ENCODE results near the gene RPTOR. TPM values are rescaled to one million over a fixed set of nuclear protein-coding genes. Genes with fewer than 3 reads are reported as not detected.
"Not testable (repeated sequence)": the region's sequence is repeated elsewhere in the genome, so short reads cannot be mapped to it uniquely, and the experiment has no call there.

RPTOR gene
- total RNA-seq, 1 donor from 2014 or later: 19.6 TPM

DNA sequence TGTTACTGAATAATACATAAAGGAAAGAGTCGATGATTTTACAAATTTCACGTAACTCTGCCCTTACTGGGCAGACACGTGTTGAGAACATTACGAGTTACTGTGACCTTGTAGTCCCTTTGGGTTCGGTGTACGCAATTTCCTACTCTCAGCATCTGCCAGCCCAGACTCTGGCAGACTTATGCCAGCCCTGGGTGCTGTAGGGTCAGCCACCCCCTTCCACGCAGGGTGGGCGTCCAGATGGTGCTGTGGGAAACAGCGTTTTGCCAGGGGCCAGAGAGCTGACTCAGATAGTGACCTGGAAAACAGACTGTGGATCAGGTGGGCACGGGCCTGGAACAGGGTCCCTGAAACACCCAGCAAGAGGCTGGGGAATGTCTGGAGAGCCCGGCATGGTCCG, 148.9 kb downstream of the RPTOR start:
- no peak for DNase-seq (ENCODE audit: low read depth, low spot score)

DNA sequence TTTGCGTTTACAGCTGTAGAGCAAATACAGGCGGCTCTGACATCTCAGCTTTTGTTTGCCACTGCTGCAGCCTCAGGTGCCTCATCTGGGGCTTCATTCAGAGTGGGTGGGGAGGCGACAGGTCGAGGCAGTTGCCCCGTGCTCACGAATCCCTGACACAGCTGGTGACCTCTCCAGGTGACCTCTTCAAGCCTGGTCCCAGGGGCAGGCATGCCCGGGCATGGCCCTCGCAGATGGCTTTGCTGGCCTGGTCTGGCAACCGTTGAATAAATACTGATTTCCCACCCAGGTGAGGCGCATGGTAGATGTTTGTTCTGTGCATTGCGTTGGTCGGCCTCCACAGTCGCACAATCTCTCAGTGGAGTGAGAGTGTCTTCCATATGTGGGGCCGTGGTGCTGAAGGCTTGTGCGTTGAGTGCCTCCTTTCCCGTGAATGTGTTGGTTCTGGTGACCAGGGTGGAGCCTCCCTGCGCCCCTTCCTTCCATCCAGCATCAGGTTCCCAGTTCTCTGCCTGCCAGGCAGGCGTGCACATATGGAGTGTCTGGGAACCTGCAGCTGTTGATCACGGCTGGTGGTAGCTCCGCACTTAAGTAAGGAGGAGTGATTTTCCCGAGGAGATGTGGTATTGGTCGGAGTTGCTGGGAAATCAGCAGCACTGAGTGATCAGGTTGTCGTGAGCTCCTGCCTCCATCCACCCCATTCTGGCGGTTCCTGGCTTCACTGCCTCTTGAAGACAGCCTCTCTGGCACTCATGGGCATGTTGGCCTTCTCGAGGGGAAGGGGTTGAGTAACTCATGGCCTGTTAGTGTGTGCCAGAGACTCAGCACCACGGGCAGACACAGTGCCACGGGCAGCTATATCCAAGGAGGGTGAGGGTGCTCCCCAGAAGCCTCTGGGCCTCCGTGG, 149.7 kb downstream of the RPTOR start:
- no peak for DNase-seq (ENCODE audit: low read depth, low spot score)

DNA sequence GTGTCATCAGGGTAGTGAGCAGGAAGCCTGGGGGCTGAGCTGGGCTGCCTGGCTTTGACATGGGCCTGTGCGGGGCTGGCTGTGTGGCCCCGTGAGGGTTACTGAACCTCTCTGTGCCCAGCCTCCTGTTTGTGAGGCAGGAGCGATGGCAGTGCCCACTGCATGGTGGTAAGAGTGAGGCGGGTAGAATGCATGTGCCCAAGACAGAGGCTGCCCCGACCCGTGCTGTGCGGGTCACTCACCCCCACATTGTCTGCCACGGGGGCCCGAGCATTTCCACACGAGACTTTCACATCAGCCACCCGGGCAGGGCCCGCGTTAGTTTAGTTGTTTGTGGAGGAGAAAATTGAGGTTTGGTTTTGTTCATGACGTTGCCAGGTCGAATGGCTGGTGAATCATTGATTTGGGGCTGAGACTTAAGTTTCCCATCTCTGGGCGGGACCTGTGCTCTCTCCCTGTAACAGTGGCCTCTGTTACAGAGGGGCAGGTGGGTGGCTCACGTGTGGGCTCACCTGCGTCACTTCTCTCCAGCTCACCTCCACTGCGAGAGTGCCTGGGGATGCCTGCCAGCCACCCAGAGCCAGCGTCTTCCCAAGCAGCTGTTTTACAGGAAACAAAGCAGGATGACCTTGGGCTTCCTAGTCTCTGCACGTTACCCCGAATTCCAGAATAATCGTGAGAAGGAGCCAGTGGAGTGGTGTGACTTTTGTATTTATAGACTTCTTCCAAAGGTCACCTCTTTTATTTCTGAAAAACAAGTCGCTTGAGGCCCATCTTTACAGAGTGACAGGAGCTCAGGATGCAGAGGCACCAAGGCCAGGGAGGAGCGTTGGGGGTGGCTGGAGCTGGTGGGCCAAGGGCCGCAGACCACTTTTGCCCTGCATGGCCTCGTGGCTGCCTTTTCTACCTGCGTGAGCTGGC, 150.6 kb downstream of the RPTOR start:
- no peak for DNase-seq (ENCODE audit: low read depth, low spot score)

DNA sequence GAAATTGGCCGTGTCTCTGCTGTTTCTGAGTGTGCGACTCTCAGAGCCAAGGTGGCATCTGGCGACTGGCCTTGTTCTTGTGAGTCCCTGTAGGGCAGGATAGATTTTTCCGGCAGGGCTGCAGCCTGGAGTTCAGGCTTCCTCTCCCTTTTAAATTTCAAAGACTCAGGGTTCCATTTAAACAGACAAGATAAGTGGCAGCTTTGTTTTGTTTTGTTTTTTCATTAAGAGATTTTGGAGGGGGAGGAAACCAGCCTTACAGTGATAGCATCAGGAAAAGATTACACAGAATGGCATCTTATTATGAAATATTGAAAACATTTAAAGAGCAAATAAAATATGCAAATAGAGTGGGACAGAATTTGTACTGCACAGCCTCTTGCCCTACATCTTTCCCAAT, 151.3 kb downstream of the RPTOR start:
- DNase-seq (ENCODE audit: low read depth, low spot score): no peak

DNA sequence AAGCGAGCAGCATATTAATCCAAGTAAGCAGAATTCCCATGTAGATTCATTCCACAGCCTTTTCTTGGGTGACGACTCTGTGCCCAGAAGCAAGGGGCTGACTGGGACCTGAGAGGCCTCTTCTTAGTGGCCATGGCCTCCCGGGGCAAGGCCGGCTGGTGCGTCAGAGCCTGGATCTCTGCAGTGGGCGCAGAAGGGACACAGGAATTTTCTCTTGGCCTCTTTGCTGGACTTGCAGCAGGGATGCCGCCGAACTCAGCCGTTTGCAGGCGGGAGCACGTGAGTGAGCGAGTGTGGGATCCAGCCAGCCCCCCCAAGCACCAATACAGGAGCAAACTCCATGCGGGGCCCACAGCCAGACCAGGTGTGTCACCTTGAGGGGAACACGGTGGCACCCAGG, 151.8 kb downstream of the RPTOR start:
- DNase-seq (ENCODE audit: low read depth, low spot score): no peak

DNA sequence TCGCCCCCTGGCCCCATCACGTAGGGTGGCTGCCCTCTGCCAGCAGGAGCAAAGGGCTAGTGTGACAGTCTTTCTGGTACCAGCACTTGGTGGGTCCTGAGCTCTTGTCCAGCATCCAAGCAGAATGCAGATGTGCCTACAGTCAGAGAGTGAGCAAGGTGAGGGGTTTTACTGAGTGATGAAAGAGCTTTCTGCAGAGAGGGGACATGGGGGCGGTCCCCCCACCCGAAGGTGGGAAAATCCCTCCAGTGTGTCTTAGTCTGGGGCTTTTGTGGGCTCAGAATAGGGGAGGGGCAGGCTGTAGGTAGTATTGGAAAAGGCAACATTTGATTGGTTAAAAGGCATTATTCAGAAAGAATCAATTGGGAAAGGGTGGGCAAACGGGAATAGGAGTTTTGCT, 152.3 kb downstream of the RPTOR start:
- no peak for DNase-seq (ENCODE audit: low read depth, low spot score)

DNA sequence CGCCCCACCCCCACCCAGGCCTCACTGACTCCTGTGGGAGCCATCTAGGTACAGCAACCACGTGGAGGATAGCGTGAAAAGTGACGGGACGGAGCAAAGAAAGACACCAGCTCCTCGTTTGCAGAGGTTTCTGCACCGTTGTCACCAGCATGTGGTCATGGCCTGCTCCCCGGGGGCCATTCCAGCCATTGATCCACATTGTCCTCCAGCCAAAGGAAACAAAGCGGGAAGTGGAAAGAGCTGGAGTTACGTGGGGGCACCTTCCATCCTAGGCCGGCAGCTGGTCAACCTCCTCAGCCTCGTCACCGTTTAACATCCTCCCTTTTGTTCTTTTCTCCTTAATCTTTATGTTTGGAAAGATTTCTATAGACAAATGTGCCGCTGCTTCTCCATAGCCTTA, 153.7 kb downstream of the RPTOR start:
- no peak for DNase-seq (ENCODE audit: low read depth, low spot score)

DNA sequence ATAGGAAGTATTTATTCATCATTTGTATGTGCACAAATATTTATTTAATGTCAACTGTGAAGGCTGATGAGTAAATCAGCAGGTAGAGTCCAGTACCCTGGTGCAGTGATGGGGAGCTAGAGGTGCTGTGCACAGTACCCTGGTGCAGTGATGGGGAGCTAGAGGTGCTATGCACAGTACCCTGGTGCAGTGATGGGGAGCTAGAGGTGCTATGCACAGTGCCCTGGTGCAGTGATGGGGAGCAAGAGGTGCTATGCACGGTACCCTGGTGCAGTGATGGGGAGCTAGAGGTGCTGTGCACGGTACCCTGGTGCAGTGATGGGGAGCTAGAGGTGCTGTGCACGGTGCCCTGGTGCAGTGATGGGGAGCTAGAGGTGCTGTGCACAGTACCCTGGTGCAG, 154.6 kb downstream of the RPTOR start:
- DNase-seq (ENCODE audit: low read depth, low spot score): not testable (repeated sequence)

DNA sequence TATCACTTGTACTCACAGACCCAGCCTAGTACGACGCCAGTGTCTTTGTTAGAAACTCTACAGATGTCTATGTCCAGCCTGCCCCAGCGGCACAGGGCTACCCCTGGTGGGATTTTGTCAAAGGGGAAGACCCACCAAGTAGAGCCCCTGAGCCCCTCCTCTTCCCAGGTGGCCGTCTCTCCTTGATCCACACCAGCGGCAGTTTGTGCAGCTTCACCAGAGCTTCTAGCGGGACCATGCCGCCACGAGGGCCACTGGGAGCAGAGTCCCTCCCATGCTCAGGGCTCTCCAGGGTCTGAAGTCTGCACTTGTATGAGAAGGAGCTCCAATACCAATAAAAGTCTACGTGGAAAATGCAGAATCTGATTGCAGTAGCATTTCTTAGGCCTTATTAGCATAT, 157.1 kb downstream of the RPTOR start:
- DNase-seq (ENCODE audit: low read depth, low spot score): no peak

DNA sequence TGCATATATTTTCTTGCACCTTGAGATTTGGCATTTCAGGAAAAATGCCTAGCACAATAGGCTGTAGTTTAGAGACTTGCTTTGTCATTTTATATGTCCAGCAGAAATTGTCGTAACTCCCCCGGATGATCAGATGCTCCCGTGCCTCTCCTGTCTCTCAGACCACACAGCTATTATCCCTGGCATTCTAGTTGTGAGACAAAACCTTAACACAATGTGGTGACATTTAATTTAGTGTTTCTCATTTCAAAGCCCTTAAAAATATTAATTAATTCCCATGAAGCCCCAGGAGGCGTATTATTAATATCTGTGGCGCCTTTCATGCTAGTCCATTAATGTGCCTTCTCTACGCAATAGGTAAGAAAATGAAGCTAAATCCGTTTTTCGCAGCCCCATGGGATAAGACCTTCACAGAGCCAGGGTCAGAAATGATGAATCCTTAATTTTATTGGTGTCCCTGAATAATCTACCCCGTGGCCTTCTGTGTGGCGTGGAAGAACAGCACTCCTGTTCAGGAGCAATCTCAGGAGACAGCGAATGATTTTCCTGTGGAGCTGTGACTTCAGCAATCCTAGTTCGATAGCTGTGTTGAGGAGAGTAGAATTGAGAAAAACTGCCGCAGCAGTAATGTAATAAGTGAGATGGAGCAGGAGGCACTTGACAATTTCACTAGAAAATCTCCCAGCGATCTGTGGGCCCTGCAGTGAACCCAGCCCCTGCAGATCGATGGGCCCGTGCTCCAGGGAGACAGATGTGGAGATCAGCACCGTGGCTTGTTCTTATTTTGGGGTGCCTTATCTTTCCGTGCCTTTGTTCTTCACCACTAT, 157.9 kb downstream of the RPTOR start:
- DNase-seq (ENCODE audit: low read depth, low spot score): no peak

DNA sequence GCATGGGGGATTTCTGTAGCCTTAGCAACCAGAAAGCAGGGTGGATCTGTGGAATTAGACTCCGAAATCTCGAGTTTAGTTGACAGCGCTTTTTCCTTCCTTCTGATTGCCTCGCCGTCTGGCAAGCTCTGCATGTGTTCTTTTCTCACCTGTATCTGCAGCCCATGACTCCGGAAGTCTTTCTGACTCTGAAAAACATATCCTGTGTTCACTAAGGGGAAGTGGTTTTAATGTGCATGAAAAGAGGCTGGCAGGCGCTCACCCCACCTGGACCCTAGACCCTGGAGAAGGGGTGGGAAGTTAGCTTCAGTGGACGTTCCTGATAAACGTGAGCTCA, 158.5 kb downstream of the RPTOR start:
- DNase-seq (ENCODE audit: low read depth, low spot score): no peak

DNA sequence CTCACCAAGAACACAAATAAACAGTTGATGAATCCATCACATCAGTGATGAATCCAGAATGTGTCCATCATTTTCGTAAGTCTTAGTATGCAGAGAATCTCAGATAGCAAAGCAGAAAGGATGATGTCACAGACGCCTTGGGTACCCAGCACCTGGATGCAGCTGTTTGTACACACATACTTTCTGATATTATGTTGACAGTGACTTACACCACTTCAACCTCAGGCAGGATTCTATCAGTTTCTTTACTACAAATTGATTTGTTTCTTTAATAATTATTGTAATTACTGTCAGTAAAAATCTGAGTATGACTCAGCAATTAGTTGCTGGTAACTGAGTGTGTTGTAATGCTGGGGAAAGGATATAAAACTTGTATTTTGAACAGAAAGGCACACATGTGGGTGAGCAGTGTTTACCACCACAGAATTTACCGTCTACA, 159.8 kb downstream of the RPTOR start:
- no peak for DNase-seq (ENCODE audit: low read depth, low spot score)

DNA sequence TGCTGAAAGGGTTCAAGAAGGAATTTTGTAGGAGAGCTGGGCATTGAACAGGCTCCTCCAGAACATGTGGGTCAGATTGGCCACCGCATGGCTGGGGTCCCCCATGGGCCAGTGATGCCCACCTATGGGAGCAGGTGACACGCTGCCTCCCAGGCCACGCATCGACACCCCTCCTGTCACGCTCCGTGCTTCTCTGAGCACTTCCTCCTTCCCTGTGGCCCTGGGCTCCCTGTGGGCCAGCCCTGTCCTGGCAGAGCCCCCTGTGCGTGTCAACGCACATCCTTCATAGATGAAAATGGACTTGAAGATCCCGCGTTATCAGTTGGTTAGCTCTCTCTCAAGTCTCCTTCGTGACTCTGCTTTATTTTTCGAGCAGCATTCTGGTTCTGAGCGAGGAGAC, 160.3 kb downstream of the RPTOR start:
- no peak for DNase-seq (ENCODE audit: low read depth, low spot score)

DNA sequence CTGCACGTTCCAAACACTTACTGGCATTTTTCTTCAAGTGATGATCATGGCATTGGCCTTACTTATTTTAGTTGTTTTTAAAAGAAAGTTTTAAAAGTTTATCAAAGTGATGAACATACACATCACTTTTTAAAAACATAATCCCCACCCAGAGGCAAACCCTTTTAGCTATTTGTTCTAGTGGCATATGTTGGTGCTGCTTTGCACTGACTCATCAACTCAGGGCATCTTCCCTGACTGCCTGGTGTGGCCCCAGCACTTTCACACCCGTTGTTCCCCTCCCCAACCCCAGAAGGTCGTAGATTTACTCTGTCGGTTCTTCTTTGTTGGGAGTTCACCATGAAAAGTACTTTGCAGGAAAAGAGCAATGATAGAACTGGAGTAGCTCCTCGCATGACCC, 161.3 kb downstream of the RPTOR start:
- DNase-seq (ENCODE audit: low read depth, low spot score): no peak

DNA sequence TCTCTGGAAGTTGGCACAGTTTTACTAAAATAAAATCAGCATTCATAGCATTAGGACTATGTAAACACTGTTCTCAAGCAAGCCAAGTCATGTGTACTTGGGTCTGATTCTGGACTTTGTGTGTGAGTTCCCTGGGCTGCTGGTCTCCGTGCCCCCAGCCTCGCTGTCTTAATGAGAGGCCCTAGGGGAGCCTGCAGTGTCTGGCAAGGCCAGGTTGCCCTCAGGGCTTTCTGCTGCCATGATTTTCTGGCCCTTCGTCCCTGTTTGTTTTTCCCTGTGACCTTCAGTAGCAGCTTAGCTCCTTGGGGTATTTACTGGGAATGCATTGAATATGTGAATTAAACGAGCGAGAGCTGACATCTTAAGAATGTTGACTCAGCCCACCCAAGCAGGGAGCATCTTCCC, 161.8 kb downstream of the RPTOR start:
- DNase-seq (ENCODE audit: low read depth, low spot score): no peak

DNA sequence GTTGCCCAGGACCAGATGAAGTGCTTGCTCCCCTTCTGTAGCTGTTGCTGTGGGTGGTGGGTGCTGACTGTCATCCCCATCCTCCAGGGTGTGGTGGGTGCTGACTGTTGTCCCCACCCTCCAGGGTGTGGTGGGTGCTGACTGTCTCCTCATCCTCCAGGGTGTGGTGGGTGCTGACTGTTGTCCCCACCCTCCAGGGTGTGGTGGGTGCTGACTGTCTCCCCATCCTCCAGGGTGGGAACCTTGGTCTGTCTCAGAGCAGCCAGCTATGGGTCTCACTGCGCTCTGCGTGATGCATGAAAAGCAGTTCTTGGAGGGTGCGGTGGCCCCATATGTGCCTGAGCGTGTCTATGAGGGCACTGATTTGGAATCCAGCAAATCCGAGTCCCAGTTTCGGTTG, 163.8 kb downstream of the RPTOR start:
- DNase-seq (ENCODE audit: low read depth, low spot score): no peak

DNA sequence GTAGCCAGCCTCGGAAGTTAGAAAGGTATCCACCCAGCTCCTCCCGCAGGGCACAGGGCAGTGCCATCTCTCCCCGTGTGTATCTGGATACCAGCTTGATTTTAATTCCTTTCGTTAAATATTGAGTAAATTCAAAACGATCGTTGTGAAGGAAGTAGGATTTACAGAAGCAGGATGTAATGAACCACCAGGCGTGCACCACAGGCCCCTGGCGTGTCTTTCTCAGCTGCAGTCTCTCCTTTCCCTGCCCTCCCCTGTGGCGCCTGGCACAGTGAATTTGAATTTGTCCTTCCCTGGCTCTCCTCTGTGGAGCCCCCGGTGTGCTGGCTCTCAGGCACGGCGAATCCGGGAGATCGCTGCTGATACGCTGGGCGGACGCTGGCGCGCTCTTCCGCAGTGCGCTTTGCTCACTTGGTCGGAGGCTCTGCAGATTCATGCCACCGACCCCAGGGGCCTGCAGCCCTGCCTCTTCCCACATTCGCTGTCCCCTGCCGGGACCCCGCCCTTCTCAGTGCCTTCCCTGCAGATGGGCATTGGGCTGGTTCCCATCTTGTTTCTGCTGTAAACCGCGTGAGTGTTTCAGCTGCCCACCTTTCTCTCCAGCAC, 164.6 kb downstream of the RPTOR start:
- DNase-seq (ENCODE audit: low read depth, low spot score): no peak

DNA sequence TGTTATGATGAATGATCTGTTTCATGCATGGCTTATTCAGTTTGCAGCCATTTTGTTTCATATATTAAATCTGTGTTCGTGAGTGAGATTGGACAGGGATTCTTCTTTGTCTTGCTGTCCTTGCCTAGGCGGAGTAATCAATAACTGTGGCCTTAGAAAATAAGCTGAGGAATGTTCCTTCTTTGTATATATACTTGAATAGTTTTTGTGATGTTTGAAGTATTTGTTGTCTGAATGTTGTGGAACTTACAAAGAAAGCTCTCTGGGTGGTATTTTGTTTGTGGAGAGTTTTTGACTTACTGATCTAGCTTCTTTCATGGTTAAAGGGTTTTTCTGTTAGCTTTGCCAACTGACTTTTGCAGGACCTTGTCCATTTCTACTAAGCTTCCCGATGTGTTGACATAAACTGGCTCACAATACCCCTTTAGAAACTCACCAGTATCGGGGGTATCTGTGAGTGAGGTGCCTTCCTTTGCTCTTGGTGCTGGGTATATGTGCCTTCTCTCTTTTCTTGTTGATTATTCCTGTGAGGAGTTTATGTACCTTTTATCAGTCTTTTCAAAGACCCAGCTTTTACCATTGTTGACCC, 166.2 kb downstream of the RPTOR start:
- no peak for DNase-seq (ENCODE audit: low read depth, low spot score)

DNA sequence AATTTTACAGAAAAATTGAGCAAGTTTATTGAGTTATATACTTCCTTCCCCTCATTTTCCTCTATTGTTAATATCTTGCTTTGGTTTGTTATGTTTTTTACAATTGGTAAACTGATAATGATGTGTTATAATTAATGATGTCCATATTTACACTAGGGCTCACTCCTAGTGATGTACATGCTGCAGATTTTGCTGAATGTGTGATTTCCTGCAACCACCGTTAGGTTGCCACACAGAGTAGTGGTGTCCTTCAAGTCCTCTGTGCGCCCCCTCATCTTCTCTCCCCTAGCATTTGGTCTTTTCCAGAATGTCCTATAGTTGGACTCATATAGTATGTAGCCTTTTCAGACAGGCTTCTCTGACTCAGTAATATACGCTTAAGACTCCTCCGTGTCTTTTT, 167.5 kb downstream of the RPTOR start:
- no peak for DNase-seq (ENCODE audit: low read depth, low spot score)

DNA sequence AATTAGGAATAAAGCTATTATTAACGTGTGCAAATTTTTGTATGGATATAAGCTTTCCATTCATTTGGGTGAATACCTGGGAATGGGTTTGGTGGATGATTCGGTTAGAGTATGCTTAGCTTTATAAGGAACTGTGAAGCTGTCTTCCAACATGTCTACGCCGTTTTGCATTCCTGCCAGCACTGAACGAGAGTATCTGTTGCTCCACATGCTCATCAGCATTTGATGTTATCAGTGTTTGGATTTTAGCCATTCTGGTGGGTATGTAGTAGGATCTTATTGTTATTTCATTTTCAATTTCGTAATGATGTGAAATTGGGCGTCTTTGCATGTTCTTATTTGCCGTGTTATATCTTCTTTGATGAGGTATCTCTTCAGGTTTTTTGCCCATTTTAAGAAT, 168.0 kb downstream of the RPTOR start:
- no peak for DNase-seq (ENCODE audit: low read depth, low spot score)
